ENCODE data around the gene TPRG1L. TPM values are rescaled to one million over a fixed set of nuclear protein-coding genes. Genes with fewer than 3 reads are reported as not detected.

TPRG1L gene
- total and polyA plus RNA-seq, 2 experiments from 2014 or later: 6.2 to 20.3 TPM

GRCh38 chr1:3602375-3602774 lies 22.4 kb upstream of the TPRG1L start:
- Histone ChIP-seq H3K79me2 (replicated peaks; ENCODE audit: insufficient read depth) (0 out of 2 replicates have a peak, but pooled peaks cover 9% of the 10 kb centered on the region), H3K4me3 (no peak overlapping the region), H3K4me1 (ENCODE audit: insufficient read depth) (peaks cover 11% of the 10 kb centered on the region; the same call in 1 of the 2 replicates), H3K4me2 (no peak overlapping the region), H4K20me1 (replicated peaks; ENCODE audit: insufficient read depth) (no peaks in the 10 kb centered on the region; the same call in 1 of the 2 replicates), H3K27me3 (ENCODE audit: insufficient read depth) (no peaks in the 10 kb centered on the region), H3F3A (replicated peaks; ENCODE audit: low read depth) (0 out of 2 replicates have a peak, but pooled peaks cover 2% of the 10 kb centered on the region), H2AFZ (no peak overlapping the region), H3K27ac (ENCODE audit: low read depth) (no peak overlapping the region), H3K9me2 (ENCODE audit: insufficient read depth) (no peaks in the 10 kb centered on the region), H3K36me3 (ENCODE audit: insufficient read depth) (no peaks in the 10 kb centered on the region)
- Mint-ChIP-seq H3K27ac (no peak overlapping the region), H3K4me1 (peaks cover 12% of the 10 kb centered on the region), H3K4me3 (no peak overlapping the region), H3K36me3 (ENCODE audit: low read depth) (no peaks in the 10 kb centered on the region; the same call in 2 of the 3 replicates), H3K27me3 (ENCODE audit: insufficient read depth, low read depth, poor library complexity) (peaks cover 2% of the 10 kb centered on the region), H3K9me3 (no peaks in the 10 kb centered on the region)
- TF ChIP-seq NANOG (IDR thresholded peaks at IDR 0.05; ENCODE audit: borderline replicate concordance) (no peak), CTCF (conservative IDR thresholded peaks at IDR 0.05; ENCODE audit: low read depth in 2 of 2) (no peak), JUNB (IDR thresholded peaks at IDR 0.05; ENCODE audit: unreplicated experiment) (no peak), STAT1 (IDR thresholded peaks at IDR 0.05; ENCODE audit: unreplicated experiment) (no peak), EZH2 (IDR thresholded peaks at IDR 0.05; ENCODE audit: low read depth, unreplicated experiment) (no peak), ZNF462 (CRISPR knock-in tag; IDR thresholded peaks at IDR 0.05) (no peak), ZNF114 (CRISPR knock-in tag; IDR thresholded peaks at IDR 0.05) (no peak), POLR2AphosphoS5 (IDR thresholded peaks at IDR 0.05; ENCODE audit: low read depth) (no peak), CREB1 (CRISPR knock-in tag; IDR thresholded peaks at IDR 0.05; ENCODE audit: low read depth) (no peak), ZNF331 (CRISPR knock-in tag; IDR thresholded peaks at IDR 0.05; ENCODE audit: low read depth) (no peak), EZH2phosphoT487 (IDR thresholded peaks at IDR 0.05; ENCODE audit: unreplicated experiment) (no peak)
- TF ChIP-seq, protein P1, sequence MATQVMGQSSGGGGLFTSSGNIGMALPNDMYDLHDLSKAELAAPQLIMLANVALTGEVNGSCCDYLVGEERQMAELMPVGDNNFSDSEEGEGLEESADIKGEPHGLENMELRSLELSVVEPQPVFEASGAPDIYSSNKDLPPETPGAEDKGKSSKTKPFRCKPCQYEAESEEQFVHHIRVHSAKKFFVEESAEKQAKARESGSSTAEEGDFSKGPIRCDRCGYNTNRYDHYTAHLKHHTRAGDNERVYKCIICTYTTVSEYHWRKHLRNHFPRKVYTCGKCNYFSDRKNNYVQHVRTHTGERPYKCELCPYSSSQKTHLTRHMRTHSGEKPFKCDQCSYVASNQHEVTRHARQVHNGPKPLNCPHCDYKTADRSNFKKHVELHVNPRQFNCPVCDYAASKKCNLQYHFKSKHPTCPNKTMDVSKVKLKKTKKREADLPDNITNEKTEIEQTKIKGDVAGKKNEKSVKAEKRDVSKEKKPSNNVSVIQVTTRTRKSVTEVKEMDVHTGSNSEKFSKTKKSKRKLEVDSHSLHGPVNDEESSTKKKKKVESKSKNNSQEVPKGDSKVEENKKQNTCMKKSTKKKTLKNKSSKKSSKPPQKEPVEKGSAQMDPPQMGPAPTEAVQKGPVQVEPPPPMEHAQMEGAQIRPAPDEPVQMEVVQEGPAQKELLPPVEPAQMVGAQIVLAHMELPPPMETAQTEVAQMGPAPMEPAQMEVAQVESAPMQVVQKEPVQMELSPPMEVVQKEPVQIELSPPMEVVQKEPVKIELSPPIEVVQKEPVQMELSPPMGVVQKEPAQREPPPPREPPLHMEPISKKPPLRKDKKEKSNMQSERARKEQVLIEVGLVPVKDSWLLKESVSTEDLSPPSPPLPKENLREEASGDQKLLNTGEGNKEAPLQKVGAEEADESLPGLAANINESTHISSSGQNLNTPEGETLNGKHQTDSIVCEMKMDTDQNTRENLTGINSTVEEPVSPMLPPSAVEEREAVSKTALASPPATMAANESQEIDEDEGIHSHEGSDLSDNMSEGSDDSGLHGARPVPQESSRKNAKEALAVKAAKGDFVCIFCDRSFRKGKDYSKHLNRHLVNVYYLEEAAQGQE (IDR thresholded peaks at IDR 0.05; ENCODE audit: unreplicated experiment): no peak
- TF ChIP-seq, protein P2, sequence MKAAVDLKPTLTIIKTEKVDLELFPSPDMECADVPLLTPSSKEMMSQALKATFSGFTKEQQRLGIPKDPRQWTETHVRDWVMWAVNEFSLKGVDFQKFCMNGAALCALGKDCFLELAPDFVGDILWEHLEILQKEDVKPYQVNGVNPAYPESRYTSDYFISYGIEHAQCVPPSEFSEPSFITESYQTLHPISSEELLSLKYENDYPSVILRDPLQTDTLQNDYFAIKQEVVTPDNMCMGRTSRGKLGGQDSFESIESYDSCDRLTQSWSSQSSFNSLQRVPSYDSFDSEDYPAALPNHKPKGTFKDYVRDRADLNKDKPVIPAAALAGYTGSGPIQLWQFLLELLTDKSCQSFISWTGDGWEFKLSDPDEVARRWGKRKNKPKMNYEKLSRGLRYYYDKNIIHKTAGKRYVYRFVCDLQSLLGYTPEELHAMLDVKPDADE (IDR thresholded peaks at IDR 0.05): no peak
- DNase-seq (ENCODE audit: low spot score) (no peak), ATAC-seq (no peak)
